A673 (cell line): ENCODE measurements around the gene ABCF1. TPM values are rescaled to one million over a fixed set of nuclear protein-coding genes. Genes with fewer than 3 reads are reported as not detected.

Experiments used
- BruUV-seq: library from RNA; stranded (reverse); fragments of 400-500 nt; replicated peaks from 2 replicates; lab custom pipeline; 2021; lab: Mats Ljungman, UMichigan
- CTCF ChIA-PET: fragments of 300-600 bp; sonication (Branson Sonifier 250); formaldehyde crosslinking; loops from one replicate; lab custom pipeline; 2022; ENCODE audit warnings: antibody characterized with exemption; lab: Charles Lee
- POLR2A ChIA-PET: fragments of 300-600 bp; sonication (Branson Sonifier 250); formaldehyde crosslinking; loops from one replicate; lab custom pipeline; 2022; ENCODE audit warnings: antibody characterized with exemption; ENCODE audit not compliant: low non-redundant PET; lab: Charles Lee
- DNase-seq: peaks from one replicate; pipeline ENCODE4 v3.0.0-alpha.2; 2015; ENCODE audit warnings: low spot score
- H3K27ac ChIP-seq: fragments of 200-600 bp; sonication (generic); 2 replicates; pipeline ENCODE4 v1.5.1; 2016; ENCODE audit warnings: mixed run types, low read depth, mild to moderate bottlenecking, mixed read lengths, antibody characterized with exemption, low read length; ENCODE audit not compliant: poor library complexity, severe bottlenecking
- H3K27me3 ChIP-seq: fragments of 200-600 bp; sonication (generic); replicated peaks from 2 replicates; pipeline ENCODE4 v1.6.1; 2017; ENCODE audit warnings: mixed run types, low read depth, mild to moderate bottlenecking, mixed read lengths, antibody characterized with exemption, low read length; ENCODE audit not compliant: insufficient read depth, poor library complexity
- H3K36me3 ChIP-seq: fragments of 200-600 bp; sonication (generic); 2 replicates; pipeline ENCODE4 v1.6.1; 2016; ENCODE audit warnings: mixed run types, mild to moderate bottlenecking, mixed read lengths, antibody characterized with exemption, low read length; ENCODE audit not compliant: insufficient read depth, poor library complexity, severe bottlenecking
- H3K4me1 ChIP-seq: fragments of 200-600 bp; sonication (generic); 2 replicates; pipeline ENCODE4 v1.6.1; 2017; ENCODE audit warnings: mixed run types, mild to moderate bottlenecking, mixed read lengths, antibody characterized with exemption, low read length; ENCODE audit not compliant: insufficient read depth, poor library complexity, severe bottlenecking
- H3K4me3 ChIP-seq: fragments of 200-600 bp; sonication (generic); 2 replicates; pipeline ENCODE4 v1.5.1; 2016; ENCODE audit warnings: low read depth, mixed run types, mild to moderate bottlenecking, mixed read lengths, low read length; ENCODE audit not compliant: poor library complexity, severe bottlenecking
- H3K9me3 ChIP-seq: fragments of 200-600 bp; sonication (generic); 2 replicates; pipeline ENCODE4 v1.6.1; 2016; ENCODE audit warnings: mixed run types, low read depth, mild to moderate bottlenecking, mixed read lengths, antibody characterized with exemption, low read length; ENCODE audit not compliant: poor library complexity, severe bottlenecking
- EZH2 ChIP-seq: fragments of 200-600 bp; sonication (generic); IDR thresholded peaks from 2 replicates; pipeline ENCODE4 v1.6.1; 2017; ENCODE audit warnings: borderline replicate concordance, low read depth, mild to moderate bottlenecking, mixed read lengths, antibody characterized with exemption, low read length; ENCODE audit not compliant: poor library complexity, severe bottlenecking
- intact Hi-C: fragments of 100-400 bp; cut with micrococcal nuclease; formaldehyde crosslinking; loops from one replicate; pipeline ENCODE4 v1.10.0; 2022; ENCODE audit not compliant: unreplicated experiment
- total RNA-seq: library from RNA; stranded (reverse); gene quantifications from 2 replicates; pipeline ENCODE4 v1.2.3, GENCODE V29; 2021
- TF ChIP-seq, protein P1 (sequence below): fragments of 300-800, 200-600 bp; sonication (generic); conservative IDR thresholded peaks from 2 replicates; pipeline ENCODE4 v1.5.1; 2017; ENCODE audit warnings: low read depth, mild to moderate bottlenecking, antibody characterized with exemption, low read length, moderate library complexity, mixed read lengths

ABCF1 gene
- total RNA-seq, 1 experiment from 2014 or later: 119 TPM

- H3K9me3 ChIP-seq: no peaks in the 10 kb centered on the region
- BruUV-seq: TSS peak; percentile 69
- peak overlapping the region; percentile 88 for H3K27ac ChIP-seq
- POLR2A ChIA-PET: interaction anchor here (0.6 kb wide), 1 partner anchor 41 kb away, joined by 11 read pairs; no protein-coding TSS in a partner anchor
- TF ChIP-seq, protein P1, sequence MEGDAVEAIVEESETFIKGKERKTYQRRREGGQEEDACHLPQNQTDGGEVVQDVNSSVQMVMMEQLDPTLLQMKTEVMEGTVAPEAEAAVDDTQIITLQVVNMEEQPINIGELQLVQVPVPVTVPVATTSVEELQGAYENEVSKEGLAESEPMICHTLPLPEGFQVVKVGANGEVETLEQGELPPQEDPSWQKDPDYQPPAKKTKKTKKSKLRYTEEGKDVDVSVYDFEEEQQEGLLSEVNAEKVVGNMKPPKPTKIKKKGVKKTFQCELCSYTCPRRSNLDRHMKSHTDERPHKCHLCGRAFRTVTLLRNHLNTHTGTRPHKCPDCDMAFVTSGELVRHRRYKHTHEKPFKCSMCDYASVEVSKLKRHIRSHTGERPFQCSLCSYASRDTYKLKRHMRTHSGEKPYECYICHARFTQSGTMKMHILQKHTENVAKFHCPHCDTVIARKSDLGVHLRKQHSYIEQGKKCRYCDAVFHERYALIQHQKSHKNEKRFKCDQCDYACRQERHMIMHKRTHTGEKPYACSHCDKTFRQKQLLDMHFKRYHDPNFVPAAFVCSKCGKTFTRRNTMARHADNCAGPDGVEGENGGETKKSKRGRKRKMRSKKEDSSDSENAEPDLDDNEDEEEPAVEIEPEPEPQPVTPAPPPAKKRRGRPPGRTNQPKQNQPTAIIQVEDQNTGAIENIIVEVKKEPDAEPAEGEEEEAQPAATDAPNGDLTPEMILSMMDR: no peak
- no peak for TF ChIP-seq EZH2
- H3K36me3 ChIP-seq: peaks cover 44% of the 10 kb centered on the region
- intact Hi-C loops: loop anchor here (1.0 to 10.0 kb wide), 2 partner anchors 14 to 327 kb away; partner anchors contain the start of genes ABCF1 and DDR1
- H3K4me3 ChIP-seq: peak overlapping the region; percentile 61
- peaks cover 16% of the 10 kb centered on the region for H3K4me1 ChIP-seq
- no peaks in the 10 kb centered on the region for H3K27me3 ChIP-seq
- CTCF ChIA-PET: no interaction called here
- no peak for DNase-seq
Measured at GRCh38 chr6:30557683-30557981, 13.6 kb upstream of the ABCF1 start.

DNA sequence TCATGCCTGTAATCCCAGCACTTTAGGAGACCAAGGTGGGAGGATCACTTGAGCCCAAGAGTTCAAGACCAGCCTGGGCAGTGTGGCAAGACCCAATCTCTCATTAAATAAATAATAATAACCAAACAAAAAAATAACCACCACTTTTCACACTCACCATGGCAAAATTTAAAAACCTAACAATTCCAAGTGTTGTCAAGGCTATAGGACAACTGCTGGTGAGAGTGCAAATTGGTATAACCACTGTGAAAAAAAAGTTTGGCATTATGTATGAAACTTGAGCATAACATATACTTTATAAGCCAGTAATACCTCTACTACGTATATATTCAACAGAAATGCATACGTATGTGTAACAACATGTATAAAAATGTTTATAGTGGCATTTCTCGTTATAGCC, 10.3 kb upstream of the ABCF1 start:
- no peak overlapping the region for H3K4me3 ChIP-seq
- CTCF ChIA-PET: interaction anchor here (0.6 kb wide), 1 partner anchor 21 kb away, joined by 12 read pairs; no protein-coding TSS in a partner anchor
- intact Hi-C loops: no loop called here
- no peak for DNase-seq
- H3K27ac ChIP-seq: no peak overlapping the region
- POLR2A ChIA-PET: no interaction called here
- peaks cover 9% of the 10 kb centered on the region for H3K4me1 ChIP-seq
- TF ChIP-seq EZH2: no peak
- TF ChIP-seq, protein P1: no peak
- no TSS peak for BruUV-seq
- H3K36me3 ChIP-seq: peaks cover 35% of the 10 kb centered on the region
- no peaks in the 10 kb centered on the region for H3K9me3 ChIP-seq
- no peaks in the 10 kb centered on the region for H3K27me3 ChIP-seq

DNA sequence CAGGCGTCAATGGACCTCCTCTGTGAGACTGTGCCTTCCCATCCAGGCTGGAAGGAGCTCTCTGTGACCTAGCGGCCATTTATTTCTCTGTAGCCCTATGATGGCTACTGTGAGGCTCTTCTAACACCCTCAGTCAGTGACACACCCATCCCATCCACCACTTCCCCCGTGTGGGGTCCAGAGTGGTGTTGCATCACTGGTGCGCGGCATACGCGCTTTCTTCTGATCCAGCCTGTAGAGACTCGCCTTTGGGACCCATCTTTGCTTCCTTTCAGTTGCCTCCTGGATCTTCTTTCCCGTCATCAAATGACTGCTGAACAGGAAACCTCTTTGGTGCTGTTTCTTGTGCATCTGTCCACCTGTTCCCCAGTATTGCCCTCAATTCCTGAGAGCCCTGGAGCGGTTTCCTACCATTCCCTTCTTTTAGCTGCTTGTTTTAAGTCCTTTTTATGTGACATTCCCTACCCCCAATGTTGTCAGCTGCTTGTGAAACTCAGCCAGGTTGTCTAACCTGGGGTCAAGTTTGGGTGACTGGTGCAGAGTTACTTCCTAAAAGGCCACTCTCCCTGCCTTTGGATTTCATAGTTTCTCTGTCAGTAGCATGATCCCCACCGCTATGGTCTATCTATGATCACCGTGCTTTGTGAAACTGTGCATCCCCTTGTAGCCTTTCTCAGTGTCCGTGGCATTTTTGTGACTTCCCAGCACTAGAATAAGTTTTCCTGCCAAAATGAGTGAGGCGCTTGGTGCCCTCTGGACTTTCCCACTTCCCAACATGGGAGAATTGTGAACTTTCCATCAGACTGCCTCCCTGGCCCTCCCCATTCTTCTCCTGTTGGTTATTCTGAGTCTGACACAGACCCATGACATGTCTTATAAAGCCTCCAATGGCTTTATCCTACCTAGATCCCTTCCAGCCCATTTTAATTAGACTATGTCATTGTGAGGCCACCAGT, 8.5 kb upstream of the ABCF1 start:
- Histone ChIP-seq H3K27me3 (no peaks in the 10 kb centered on the region), H3K36me3 (peaks cover 35% of the 10 kb centered on the region), H3K4me1 (peaks cover 9% of the 10 kb centered on the region), H3K27ac (no peak overlapping the region), H3K4me3 (no peak overlapping the region), H3K9me3 (no peaks in the 10 kb centered on the region)
- no peak for DNase-seq
- intact Hi-C loops: no loop called here
- TF ChIP-seq EZH2: no peak
- TF ChIP-seq, protein P1: no peak
- BruUV-seq: no TSS peak
- ChIA-PET POLR2A (no interaction called here), CTCF (no interaction called here)
